A549 treated with CORT108297 at 1 μM for 4 hours (cell line): ENCODE results near the gene CYP1B1. TPM values are rescaled to one million over a fixed set of nuclear protein-coding genes. Genes with fewer than 3 reads are reported as not detected.

ENCODE experiments used
- total RNA-seq: library from RNA; stranded (reverse); fragments of 200-300 nt; extraction: Qiagen RNA extraction; gene quantifications from 5 replicates; pipeline ENCODE4 v1.2.3, GENCODE V29; 2022

Gene CYP1B1
- total RNA-seq: 6.9 to 8.1 TPM (median 7.8 TPM) in 5 replicates

GRCh38 chr2:38075507-38076151 lies at the start of gene CYP1B1:
CYP1B1 (minus strand) TSS chr2:38076151; CDS start chr2:38075388, 763 bp downstream.

Other genes with a start within 250 kb of the CYP1B1 start
- gene RMDN2, start 150.9 kb downstream of the CYP1B1 start, total RNA-seq: 4.2 to 5.4 TPM (median 4.3 TPM) in 5 replicates